ENCODE data around the gene DYNLT4. TPM values are rescaled to one million over a fixed set of nuclear protein-coding genes. Genes with fewer than 3 reads are reported as not detected.
A peak's percentile ranks its signal among the peaks of the same experiment; 100 is the strongest.
"Not testable (repeated sequence)": the region's sequence is repeated elsewhere in the genome, so short reads cannot be mapped to it uniquely, and the experiment has no call there.

The DYNLT4 gene
- total and polyA plus RNA-seq, 5 donors: 0.44 to 1.1 (median 0.61) TPM; not detected in 1

GRCh38 chr1:44801491-44802305 lies 5.5 kb downstream of the DYNLT4 start:
- Histone ChIP-seq H3K27me3 (ENCODE audit: control insufficient read depth, insufficient read depth) (no peaks in the 10 kb centered on the region), H3K4me3 (ENCODE audit: low read length) (peak overlapping the region; percentile 28), H3K27ac (ENCODE audit: low read length) (peak overlapping the region; percentile 37), H3K4me1 (ENCODE audit: control insufficient read depth, insufficient read depth, low read length) (peaks cover 15% of the 10 kb centered on the region), H3K9me3 (ENCODE audit: control insufficient read depth, low read length) (no peaks in the 10 kb centered on the region)
- peak; percentile 34 to 74 (median 65) for DNase-seq
- intact Hi-C loops (cut with DNase I): loop anchor here in 1 of 4 donors (2.0 kb wide), 1 partner anchor 17 kb away; no protein-coding TSS in a partner anchor
- 41% methylated on average over 13 of the region's 13 CpGs for WGBS
- ATAC-seq: no peak

- no peaks in the 10 kb centered on the region for H3K27me3 ChIP-seq (ENCODE audit: control insufficient read depth, insufficient read depth)
- WGBS: under 1% methylated on average over 79 of the region's 79 CpGs
- H3K4me3 ChIP-seq (ENCODE audit: low read length): peak within 1 kb of the TSS; percentile 72
- H3K9me3 ChIP-seq (ENCODE audit: control insufficient read depth, low read length): no peaks in the 10 kb centered on the region
- peaks cover 10% of the 10 kb centered on the region for H3K4me1 ChIP-seq (ENCODE audit: control insufficient read depth, insufficient read depth, low read length)
- H3K27ac ChIP-seq (ENCODE audit: low read length): peak within 1 kb of the TSS; percentile 84
- ATAC-seq (peak; percentile 95 to 96), DNase-seq (peak; percentile 98 to 99 (median 99))
- intact Hi-C loops (cut with DNase I): loop anchor here in 2 of 4 donors (2.0 to 5.0 kb wide), 2 partner anchors 19 to 32 kb away; no protein-coding TSS in a partner anchor
Observed at GRCh38 chr1:44799770-44800584, 7.2 kb downstream of the DYNLT4 start, which contains the start of gene PLK3. PLK3 (plus strand) TSS chr1:44800377; CDS start chr1:44800464, 87 bp downstream.

- ATAC-seq: no peak
- H3K4me1 ChIP-seq (ENCODE audit: control insufficient read depth, insufficient read depth, low read length): peaks cover 10% of the 10 kb centered on the region
- no peaks in the 10 kb centered on the region for H3K9me3 ChIP-seq (ENCODE audit: control insufficient read depth, low read length)
- intact Hi-C loops (cut with DNase I): loop anchor here in 1 of 4 donors (5.0 kb wide), 1 partner anchor 34 kb away; no protein-coding TSS in a partner anchor
- WGBS: 87% methylated on average over 10 of the region's 10 CpGs
- H3K27me3 ChIP-seq (ENCODE audit: control insufficient read depth, insufficient read depth): no peaks in the 10 kb centered on the region
- H3K27ac ChIP-seq (ENCODE audit: low read length): no peak overlapping the region
- peak; percentile 15 to 53 (median 49) for DNase-seq
- H3K4me3 ChIP-seq (ENCODE audit: low read length): no peak overlapping the region
Observed at GRCh38 chr1:44798481-44799365, 8.4 kb downstream of the DYNLT4 start.

- DNase-seq: peak in 2 of 3 donors; percentile 18 to 28
- intact Hi-C loops (cut with DNase I): loop anchor here in 1 of 4 donors (5.0 kb wide), 1 partner anchor 34 kb away; no protein-coding TSS in a partner anchor
- not testable (repeated sequence) for ATAC-seq; H3K27me3 ChIP-seq (ENCODE audit: control insufficient read depth, insufficient read depth); H3K27ac ChIP-seq (ENCODE audit: low read length); H3K9me3 ChIP-seq (ENCODE audit: control insufficient read depth, low read length); H3K4me3 ChIP-seq (ENCODE audit: low read length)
- H3K4me1 ChIP-seq (ENCODE audit: control insufficient read depth, insufficient read depth, low read length): peaks cover 10% of the 10 kb centered on the region
- 78% methylated on average over 8 of the region's 8 CpGs for WGBS
Observed at GRCh38 chr1:44797886-44798285, 9.3 kb downstream of the DYNLT4 start.

- H3K4me1 ChIP-seq (ENCODE audit: control insufficient read depth, insufficient read depth, low read length): no peaks in the 10 kb centered on the region
- DNase-seq (peak in 2 of 3 donors; percentile 25 to 26), ATAC-seq (peak in 1 of 2 donors; percentile 4)
- no peak overlapping the region for H3K27ac ChIP-seq (ENCODE audit: low read length)
- H3K4me3 ChIP-seq (ENCODE audit: low read length): no peak overlapping the region
- H3K27me3 ChIP-seq (ENCODE audit: control insufficient read depth, insufficient read depth): no peaks in the 10 kb centered on the region
- 90% methylated on average over 9 of the region's 9 CpGs for WGBS
- no peaks in the 10 kb centered on the region for H3K9me3 ChIP-seq (ENCODE audit: control insufficient read depth, low read length)
- intact Hi-C loops (cut with DNase I): no loop called here
Observed at GRCh38 chr1:44792736-44793502, 14.2 kb downstream of the DYNLT4 start.

GRCh38 chr1:44790968-44791801 lies 16.0 kb downstream of the DYNLT4 start:
- WGBS: 68% methylated on average over 7 of the region's 7 CpGs
- DNase-seq (peak in 2 of 3 donors; percentile 11 to 30), ATAC-seq (no peak)
- no peaks in the 10 kb centered on the region for H3K27me3 ChIP-seq (ENCODE audit: control insufficient read depth, insufficient read depth)
- no peak overlapping the region for H3K4me3 ChIP-seq (ENCODE audit: low read length)
- H3K9me3 ChIP-seq (ENCODE audit: control insufficient read depth, low read length): no peaks in the 10 kb centered on the region
- H3K27ac ChIP-seq (ENCODE audit: low read length): no peak overlapping the region
- no peaks in the 10 kb centered on the region for H3K4me1 ChIP-seq (ENCODE audit: control insufficient read depth, insufficient read depth, low read length)
- intact Hi-C loops (cut with DNase I): no loop called here

GRCh38 chr1:44788120-44788860 lies 18.9 kb downstream of the DYNLT4 start, which contains the start of gene BEST4:
BEST4 (minus strand) TSS chr1:44788170; CDS start chr1:44787705, 465 bp downstream.
- no peak within 1 kb of the TSS for H3K27ac ChIP-seq (ENCODE audit: low read length)
- WGBS: 82% methylated on average over 9 of the region's 9 CpGs
- DNase-seq: peak; percentile 10 to 28 (median 17)
- H3K9me3 ChIP-seq (ENCODE audit: control insufficient read depth, low read length): no peaks in the 10 kb centered on the region
- H3K4me3 ChIP-seq (ENCODE audit: low read length): no peak within 1 kb of the TSS
- H3K27me3 ChIP-seq (ENCODE audit: control insufficient read depth, insufficient read depth): no peaks in the 10 kb centered on the region
- ATAC-seq: no peak
- intact Hi-C loops (cut with DNase I): loop anchor here in 2 of 4 donors (5.0 to 10.0 kb wide), 2 partner anchors 47 to 49 kb away; no protein-coding TSS in a partner anchor
- H3K4me1 ChIP-seq (ENCODE audit: control insufficient read depth, insufficient read depth, low read length): peaks cover 2% of the 10 kb centered on the region

GRCh38 chr1:44787506-44787905 lies 19.6 kb downstream of the DYNLT4 start:
- no peaks in the 10 kb centered on the region for H3K27me3 ChIP-seq (ENCODE audit: control insufficient read depth, insufficient read depth)
- no peaks in the 10 kb centered on the region for H3K9me3 ChIP-seq (ENCODE audit: control insufficient read depth, low read length)
- no peak overlapping the region for H3K4me3 ChIP-seq (ENCODE audit: low read length)
- H3K27ac ChIP-seq (ENCODE audit: low read length): no peak overlapping the region
- intact Hi-C loops (cut with DNase I): loop anchor here in 2 of 4 donors (5.0 to 10.0 kb wide), 2 partner anchors 47 to 50 kb away; no protein-coding TSS in a partner anchor
- 93% methylated on average over 10 of the region's 10 CpGs for WGBS
- DNase-seq (peak in 1 of 3 donors; percentile 13), ATAC-seq (no peak)
- H3K4me1 ChIP-seq (ENCODE audit: control insufficient read depth, insufficient read depth, low read length): peaks cover 2% of the 10 kb centered on the region

Data from right cardiac atrium (tissue), 5 donors.